ENCODE measurements around the gene MACROD1.

Gene MACROD1

GRCh38 chr11:64080390-64080789, 85.5 kb downstream of the MACROD1 start:
- Histone ChIP-seq H3K4me3 (replicated peaks; ENCODE audit: low read depth, low read length) (no peak overlapping the region), H3K36me3 (ENCODE audit: control insufficient read depth, insufficient read depth, low read length) (no peaks in the 10 kb centered on the region), H3K27me3 (replicated peaks; ENCODE audit: control insufficient read depth, insufficient read depth, low read length) (no peaks in the 10 kb centered on the region; the same call in 1 of the 2 replicates)
- no peak for TF ChIP-seq CTCF (IDR thresholded peaks at IDR 0.05; ENCODE audit: insufficient read depth, low read length, poor library complexity, severe bottlenecking)
- no peak for DNase-seq (ENCODE audit: extremely low read depth, insufficient read length)

- Histone ChIP-seq H3K27me3 (replicated peaks; ENCODE audit: control insufficient read depth, insufficient read depth, low read length) (no peaks in the 10 kb centered on the region; the same call in 1 of the 2 replicates), H3K36me3 (ENCODE audit: control insufficient read depth, insufficient read depth, low read length) (no peaks in the 10 kb centered on the region), H3K4me3 (replicated peaks; ENCODE audit: low read depth, low read length) (no peak overlapping the region)
- no peak for DNase-seq (ENCODE audit: extremely low read depth, insufficient read length)
- TF ChIP-seq CTCF (IDR thresholded peaks at IDR 0.05; ENCODE audit: insufficient read depth, low read length, poor library complexity, severe bottlenecking): no peak
These were observed 87.0 kb downstream of the MACROD1 start for GRCh38 chr11:64078905-64079304.

- no peak for DNase-seq (ENCODE audit: extremely low read depth, insufficient read length)
- no peak overlapping the region for H3K4me3 ChIP-seq (replicated peaks; ENCODE audit: low read depth, low read length)
- TF ChIP-seq CTCF (IDR thresholded peaks at IDR 0.05; ENCODE audit: insufficient read depth, low read length, poor library complexity, severe bottlenecking): no peak
- H3K36me3 ChIP-seq (ENCODE audit: control insufficient read depth, insufficient read depth, low read length): no peaks in the 10 kb centered on the region
- H3K27me3 ChIP-seq (replicated peaks; ENCODE audit: control insufficient read depth, insufficient read depth, low read length): no peaks in the 10 kb centered on the region; the same call in 1 of the 2 replicates
These were observed 87.6 kb downstream of the MACROD1 start for GRCh38 chr11:64078284-64078683.

GRCh38 chr11:64077607-64078006, 88.3 kb downstream of the MACROD1 start:
- H3K27me3 ChIP-seq (replicated peaks; ENCODE audit: control insufficient read depth, insufficient read depth, low read length): no peaks in the 10 kb centered on the region; the same call in 1 of the 2 replicates

GRCh38 chr11:64076758-64077157, 89.2 kb downstream of the MACROD1 start:
- Histone ChIP-seq H3K27me3 (replicated peaks; ENCODE audit: control insufficient read depth, insufficient read depth, low read length) (no peaks in the 10 kb centered on the region; the same call in 1 of the 2 replicates), H3K36me3 (ENCODE audit: control insufficient read depth, insufficient read depth, low read length) (no peaks in the 10 kb centered on the region), H3K4me3 (replicated peaks; ENCODE audit: low read depth, low read length) (no peak overlapping the region)
- no peak for DNase-seq (ENCODE audit: extremely low read depth, insufficient read length)
- no peak for TF ChIP-seq CTCF (IDR thresholded peaks at IDR 0.05; ENCODE audit: insufficient read depth, low read length, poor library complexity, severe bottlenecking)

More at GRCh38 chr11:64077607-64078006, 88.3 kb downstream of the MACROD1 start:
- Histone ChIP-seq H3K4me3 (replicated peaks; ENCODE audit: low read depth, low read length) (no peak overlapping the region), H3K36me3 (ENCODE audit: control insufficient read depth, insufficient read depth, low read length) (no peaks in the 10 kb centered on the region)
- no peak for DNase-seq (ENCODE audit: extremely low read depth, insufficient read length)
- no peak for TF ChIP-seq CTCF (IDR thresholded peaks at IDR 0.05; ENCODE audit: insufficient read depth, low read length, poor library complexity, severe bottlenecking)

- TF ChIP-seq CTCF (IDR thresholded peaks at IDR 0.05; ENCODE audit: insufficient read depth, low read length, poor library complexity, severe bottlenecking): no peak
- Histone ChIP-seq H3K4me3 (replicated peaks; ENCODE audit: low read depth, low read length) (no peak overlapping the region), H3K27me3 (replicated peaks; ENCODE audit: control insufficient read depth, insufficient read depth, low read length) (no peaks in the 10 kb centered on the region; the same call in 1 of the 2 replicates), H3K36me3 (ENCODE audit: control insufficient read depth, insufficient read depth, low read length) (no peaks in the 10 kb centered on the region)
- DNase-seq (ENCODE audit: extremely low read depth, insufficient read length): no peak
These were observed 91.7 kb downstream of the MACROD1 start for GRCh38 chr11:64074239-64074638.

Data from GM06990 (cell line).